HL-60 (cell line): Measurements from ENCODE around the gene ZYG11B.

ENCODE experiments used
- DNase-seq, 2 experiments: peaks; one replicate each; pipeline ENCODE4 v3.0.0-alpha.2; 2010 to 2020; ENCODE audit warnings: low read depth in 1 of 2, low spot score in 1 of 2
- H3K27ac ChIP-seq: fragments of 250-450 bp; sonication (Bioruptor Pico); replicated peaks from 2 replicates; pipeline ENCODE4 v1.5.1; 2020; ENCODE audit warnings: mild to moderate bottlenecking, moderate library complexity
- H3K27me3 ChIP-seq: fragments of 250-450 bp; sonication (Bioruptor Pico); 2 replicates; pipeline ENCODE4 v1.5.1; 2021; ENCODE audit warnings: mild to moderate bottlenecking, moderate library complexity; ENCODE audit not compliant: insufficient read depth, poor library complexity, severe bottlenecking
- H3K4me3 ChIP-seq: replicated peaks from 2 replicates; pipeline ENCODE4 v1.5.1; 2011; ENCODE audit warnings: mild to moderate bottlenecking, control low read depth, low read length; ENCODE audit not compliant: insufficient read depth
- CTCF ChIP-seq: IDR thresholded peaks from one replicate; pipeline ENCODE4 v1.5.1; 2011; ENCODE audit warnings: low read length, control low read depth, inconsistent platforms; ENCODE audit not compliant: insufficient read depth
- GABPA ChIP-seq: IDR thresholded peaks from 2 replicates; pipeline ENCODE4 v1.6.1; 2012; ENCODE audit warnings: low read depth
- POLR2AphosphoS5 ChIP-seq: IDR thresholded peaks from 2 replicates; pipeline ENCODE4 v1.6.1; 2012; ENCODE audit warnings: low read depth
- REST ChIP-seq: IDR thresholded peaks from 2 replicates; pipeline ENCODE4 v1.6.1; 2012; ENCODE audit warnings: low read depth; ENCODE audit not compliant: insufficient replicate concordance
- SPI1 ChIP-seq: IDR thresholded peaks from 2 replicates; pipeline ENCODE4 v1.6.1; 2012; ENCODE audit warnings: low read depth, mild to moderate bottlenecking, borderline replicate concordance

The ZYG11B gene

GRCh38 chr1:52855584-52855983 lies 129.3 kb downstream of the ZYG11B start:
- no peak for TF ChIP-seq SPI1
- no peak for TF ChIP-seq REST
- TF ChIP-seq POLR2AphosphoS5: no peak
- no peak for TF ChIP-seq CTCF
- no peak for TF ChIP-seq GABPA
- Histone ChIP-seq H3K4me3 (no peak overlapping the region), H3K27me3 (no peaks in the 10 kb centered on the region), H3K27ac (no peak overlapping the region)
- no peak for DNase-seq

- TF ChIP-seq CTCF (no peak), POLR2AphosphoS5 (no peak), GABPA (no peak), REST (no peak), SPI1 (no peak)
- no peak for DNase-seq
- Histone ChIP-seq H3K4me3 (no peak overlapping the region), H3K27me3 (no peaks in the 10 kb centered on the region), H3K27ac (no peak overlapping the region)
Observed at GRCh38 chr1:52856026-52856425, 129.8 kb downstream of the ZYG11B start.

- H3K27me3 ChIP-seq: no peaks in the 10 kb centered on the region
- H3K4me3 ChIP-seq: no peak overlapping the region
- H3K27ac ChIP-seq: no peak overlapping the region
- TF ChIP-seq CTCF (no peak), POLR2AphosphoS5 (no peak), GABPA (no peak)
- no peak for DNase-seq
Observed at GRCh38 chr1:52857443-52857842, 131.2 kb downstream of the ZYG11B start.
